ENCODE results near the gene SIN3B. TPM values are rescaled to one million over a fixed set of nuclear protein-coding genes. Genes with fewer than 3 reads are reported as not detected.

SIN3B gene
- total and polyA plus RNA-seq, 2 of the 13 experiments (the other 11 are each of a cell fraction or from before 2014, with no cell fraction given): 12.9 to 25.7 TPM

- no TSS peak for BruUV-seq (replicated peaks)
- 11% methylated on average over 11 of the region's 11 CpGs for WGBS (ENCODE audit: low lambda C conversion rate)
- no peaks in the 10 kb centered on the region for H3K36me3 ChIP-seq (replicated peaks in 1 of 2; ENCODE audit: control insufficient read depth in 1 of 2, insufficient read depth in 2 of 2, low read length in 2 of 2)
- ATAC-seq (no peak; the same call in 2 of the 3 replicates), DNase-seq (ENCODE audit: low spot score) (no peak), FAIRE-seq (no peak)
- TF ChIP-seq ZNF501 (CRISPR knock-in tag; IDR thresholded peaks at IDR 0.05) (0 out of 2 replicates have a peak, but pooled peaks have one; percentile 45), ZHX1 (CRISPR knock-in tag; IDR thresholded peaks at IDR 0.05; ENCODE audit: low read depth) (no peak), MNT (IDR thresholded peaks at IDR 0.05) (no peak), ZBTB14 (CRISPR knock-in tag; IDR thresholded peaks at IDR 0.05) (no peak), ZNF362 (CRISPR knock-in tag; IDR thresholded peaks at IDR 0.05; ENCODE audit: borderline replicate concordance) (no peak), ZNF557 (CRISPR knock-in tag; IDR thresholded peaks at IDR 0.05) (no peak)
- H3K4me2 ChIP-seq (ENCODE audit: low read depth, low read length): peak overlapping the region; percentile 72
- in situ Hi-C loops (cut with HindIII; ENCODE audit: extremely low pct_ligation_motif_present, low pct_unique_long_range_greater_than_20kb): no loop called here
- H3K4me1 ChIP-seq (ENCODE audit: insufficient read depth, low read length): 0 out of 2 replicates have a peak, but pooled peaks cover 15% of the 10 kb centered on the region
- CTCF ChIA-PET (ENCODE audit: low intra/inter-chr PET ratio, low total read pairs): no interaction called here
- H3K9ac ChIP-seq (ENCODE audit: insufficient read depth, low read depth, low read length): no peak overlapping the region; the same call in 1 of the 2 replicates
- POLR2A ChIA-PET: no interaction called here
- intact Hi-C loops (cut with micrococcal nuclease; ENCODE audit: unreplicated experiment): no loop called here
- H3K9me3 ChIP-seq (ENCODE audit: low read length): no peaks in the 10 kb centered on the region
- peak overlapping the region; percentile 63 for H2AFZ ChIP-seq (ENCODE audit: low read length)
- no peaks in the 10 kb centered on the region for H4K20me1 ChIP-seq (ENCODE audit: insufficient read depth, low read length)
- H3K4me3 ChIP-seq (replicated peaks in 1 of 3; ENCODE audit: insufficient read depth in 1 of 3, low read depth in 2 of 3, low read length in 3 of 3): peak overlapping the region; percentile 22 to 55 (median 28); a peak in 5 of 6 replicates
- peaks cover 2% of the 10 kb centered on the region for H3K79me2 ChIP-seq (ENCODE audit: insufficient read depth, low read length)
- no peaks in the 10 kb centered on the region; a peak in 2 of 5 replicates for H3K27me3 ChIP-seq (ENCODE audit: control insufficient read depth in 1 of 2, insufficient read depth in 2 of 2, low read length in 2 of 2)
- H3K27ac ChIP-seq (ENCODE audit: extremely low read length, insufficient read depth, low read length): no peak overlapping the region
Measured at GRCh38 chr19:16824658-16825311, 4.4 kb upstream of the SIN3B start.
